ENCODE measurements around the gene DNAJC17. TPM values are rescaled to one million over a fixed set of nuclear protein-coding genes. Genes with fewer than 3 reads are reported as not detected.
A peak's percentile ranks its signal among the peaks of the same experiment; 100 is the strongest.

Gene DNAJC17
- polyA plus RNA-seq, 1 donor from 2014 or later = 79.6 TPM

- peak overlapping the region; percentile 30 for H3K4me3 ChIP-seq (ENCODE audit: low read length)
- no peaks in the 10 kb centered on the region for H3K9me3 ChIP-seq (ENCODE audit: low read length)
- H4K20me1 ChIP-seq (ENCODE audit: insufficient read depth) = no peaks in the 10 kb centered on the region
- TF ChIP-seq RAD21 (conservative IDR thresholded peaks at IDR 0.05) = no peak
- TF ChIP-seq EZH2 (IDR thresholded peaks at IDR 0.05; ENCODE audit: borderline replicate concordance, insufficient read depth, low read length, poor library complexity, severe bottlenecking) = peak; percentile 32
- no peak for TF ChIP-seq POLR2AphosphoS5 (IDR thresholded peaks at IDR 0.05)
- H3K4me2 ChIP-seq (ENCODE audit: low read length) = no peak overlapping the region
- H3K27me3 ChIP-seq (ENCODE audit: insufficient read depth, low read depth, low read length) = peaks cover 60% of the 10 kb centered on the region
- no peak overlapping the region for H3K9ac ChIP-seq (ENCODE audit: low read length)
- no peak overlapping the region for H3K27ac ChIP-seq (ENCODE audit: low read length)
- H3K36me3 ChIP-seq (ENCODE audit: insufficient read depth, low read length) = no peaks in the 10 kb centered on the region
- H2AFZ ChIP-seq (ENCODE audit: low read depth, low read length) = no peak overlapping the region
- no peaks in the 10 kb centered on the region for H3K9me2 ChIP-seq (ENCODE audit: insufficient read depth, low read length)
- no peaks in the 10 kb centered on the region for H3K79me2 ChIP-seq (replicated peaks; ENCODE audit: insufficient read depth, low read length)
- no peaks in the 10 kb centered on the region for H3F3A ChIP-seq (ENCODE audit: insufficient read depth, low read length, poor library complexity, severe bottlenecking)
These were observed 36.1 kb upstream of the DNAJC17 start for GRCh38 chr15:40843261-40843884.

GRCh38 chr15:40841741-40842140, 34.5 kb upstream of the DNAJC17 start:
- Histone ChIP-seq H3K9ac (ENCODE audit: low read length) (no peak overlapping the region), H3K27ac (ENCODE audit: low read length) (no peak overlapping the region), H4K20me1 (ENCODE audit: insufficient read depth) (no peaks in the 10 kb centered on the region), H3K27me3 (ENCODE audit: insufficient read depth, low read depth, low read length) (peaks cover 59% of the 10 kb centered on the region), H2AFZ (ENCODE audit: low read depth, low read length) (no peak overlapping the region), H3K79me2 (replicated peaks; ENCODE audit: insufficient read depth, low read length) (no peaks in the 10 kb centered on the region), H3K4me2 (ENCODE audit: low read length) (no peak overlapping the region), H3K9me2 (ENCODE audit: insufficient read depth, low read length) (no peaks in the 10 kb centered on the region), H3F3A (ENCODE audit: insufficient read depth, low read length, poor library complexity, severe bottlenecking) (no peaks in the 10 kb centered on the region), H3K9me3 (ENCODE audit: low read length) (no peaks in the 10 kb centered on the region), H3K36me3 (ENCODE audit: insufficient read depth, low read length) (no peaks in the 10 kb centered on the region), H3K4me3 (ENCODE audit: low read length) (no peak overlapping the region)
- no peak for TF ChIP-seq RAD21 (conservative IDR thresholded peaks at IDR 0.05)
- TF ChIP-seq EP300 (conservative IDR thresholded peaks at IDR 0.05; ENCODE audit: poor library complexity, severe bottlenecking) = no peak
- no peak for TF ChIP-seq SMC3 (conservative IDR thresholded peaks at IDR 0.05; ENCODE audit: poor library complexity)
- no peak for TF ChIP-seq POLR2AphosphoS5 (IDR thresholded peaks at IDR 0.05)
- TF ChIP-seq TAF1 (IDR thresholded peaks at IDR 0.05; ENCODE audit: low read depth) = no peak

GRCh38 chr15:40838756-40839155, 31.5 kb upstream of the DNAJC17 start:
- Histone ChIP-seq H3K4me2 (ENCODE audit: low read length) (no peak overlapping the region), H2AFZ (ENCODE audit: low read depth, low read length) (no peak overlapping the region)

More at GRCh38 chr15:40838756-40839155, 31.5 kb upstream of the DNAJC17 start:
- H3K9ac ChIP-seq (ENCODE audit: low read length) = no peak overlapping the region
- H3K9me2 ChIP-seq (ENCODE audit: insufficient read depth, low read length) = no peaks in the 10 kb centered on the region
- no peaks in the 10 kb centered on the region for H3F3A ChIP-seq (ENCODE audit: insufficient read depth, low read length, poor library complexity, severe bottlenecking)
- H3K9me3 ChIP-seq (ENCODE audit: low read length) = no peaks in the 10 kb centered on the region
- no peaks in the 10 kb centered on the region for H4K20me1 ChIP-seq (ENCODE audit: insufficient read depth)
- H3K36me3 ChIP-seq (ENCODE audit: insufficient read depth, low read length) = no peaks in the 10 kb centered on the region
- H3K4me3 ChIP-seq (ENCODE audit: low read length) = no peak overlapping the region
- peaks cover 30% of the 10 kb centered on the region for H3K27me3 ChIP-seq (ENCODE audit: insufficient read depth, low read depth, low read length)
- no peak overlapping the region for H3K27ac ChIP-seq (ENCODE audit: low read length)
- TF ChIP-seq REST (IDR thresholded peaks at IDR 0.05; ENCODE audit: borderline replicate concordance) (no peak), CTCF (IDR thresholded peaks at IDR 0.05; ENCODE audit: poor library complexity, severe bottlenecking) (no peak), MXI1 (conservative IDR thresholded peaks at IDR 0.05; ENCODE audit: poor library complexity, severe bottlenecking) (no peak), POLR2AphosphoS5 (IDR thresholded peaks at IDR 0.05) (no peak), EP300 (conservative IDR thresholded peaks at IDR 0.05; ENCODE audit: poor library complexity, severe bottlenecking) (no peak), EZH2 (IDR thresholded peaks at IDR 0.05; ENCODE audit: borderline replicate concordance, insufficient read depth, low read length, poor library complexity, severe bottlenecking) (no peak), TAF1 (IDR thresholded peaks at IDR 0.05; ENCODE audit: low read depth) (no peak), RAD21 (conservative IDR thresholded peaks at IDR 0.05) (no peak), SMC3 (conservative IDR thresholded peaks at IDR 0.05; ENCODE audit: poor library complexity) (no peak)
- no peaks in the 10 kb centered on the region for H3K79me2 ChIP-seq (replicated peaks; ENCODE audit: insufficient read depth, low read length)

Measured in neural cell (in vitro differentiated cells).